Liver (tissue), 9 donors: Measurements from ENCODE around the gene ALG9. TPM values are rescaled to one million over a fixed set of nuclear protein-coding genes. Genes with fewer than 3 reads are reported as not detected.
A peak's percentile ranks its signal among the peaks of the same experiment; 100 is the strongest.

Source experiments
- DNase-seq: peaks from one replicate; pipeline ENCODE4 v3.0.0-alpha.2; 2017; ENCODE audit warnings: low spot score
- H3K27ac ChIP-seq, 2 donors: one replicate each; pipeline ENCODE4 v1.7.0; 2013; ENCODE audit warnings: inconsistent platforms in 2 of 2, low read length in 2 of 2, control low read depth in 1 of 2, low read depth in 1 of 2, mild to moderate bottlenecking in 1 of 2
- H3K27me3 ChIP-seq, 4 donors: one replicate each; pipeline versions ENCODE4 v1.6.1 to v1.7.0; 2013; ENCODE audit warnings: low read length in 3 of 4, inconsistent platforms in 1 of 4, mild to moderate bottlenecking in 1 of 4, moderate library complexity in 1 of 4; ENCODE audit not compliant: control insufficient read depth in 4 of 4, insufficient read depth in 4 of 4
- H3K36me3 ChIP-seq, 4 donors: one replicate each; pipeline versions ENCODE4 v1.6.1 to v1.7.0; 2013; ENCODE audit warnings: low read length in 3 of 4, mild to moderate bottlenecking in 3 of 4, low read depth in 1 of 4, moderate library complexity in 1 of 4; ENCODE audit not compliant: control insufficient read depth in 4 of 4, insufficient read depth in 3 of 4
- H3K4me1 ChIP-seq, 4 donors: one replicate each; pipeline versions ENCODE4 v1.6.1 to v1.7.0; 2013; ENCODE audit warnings: low read length in 3 of 4, mild to moderate bottlenecking in 3 of 4, moderate library complexity in 1 of 4; ENCODE audit not compliant: control insufficient read depth in 4 of 4, insufficient read depth in 4 of 4
- H3K4me3 ChIP-seq, 3 donors: one replicate each; pipeline versions ENCODE4 v1.6.1 to v1.7.0; 2013; ENCODE audit warnings: low read length in 3 of 3, control low read depth in 1 of 3, low read depth in 1 of 3, mild to moderate bottlenecking in 1 of 3
- H3K9ac ChIP-seq, 2 donors: one replicate each; pipeline ENCODE4 v1.7.0; 2013; ENCODE audit warnings: low read length in 2 of 2, mild to moderate bottlenecking in 2 of 2, moderate library complexity in 2 of 2, control low read depth in 1 of 2, low read depth in 1 of 2
- H3K9me3 ChIP-seq, 4 donors: one replicate each; pipeline versions ENCODE4 v1.6.1 to v1.7.0; 2013; ENCODE audit warnings: low read length in 3 of 4; ENCODE audit not compliant: control insufficient read depth in 4 of 4
- ATF3 ChIP-seq: IDR thresholded peaks from 2 replicates; pipeline ENCODE4 v1.6.1; 2016; ENCODE audit warnings: antibody characterized with exemption
- CTCF ChIP-seq: fragments of 150-350 bp; IDR thresholded peaks from 2 replicates; pipeline ENCODE4 v1.5.1; 2017; ENCODE audit warnings: improper control_type of control experiment, low read depth, low read length; ENCODE audit not compliant: missing input control
- EGR1 ChIP-seq, 2 donors: IDR thresholded peaks; 2 replicates each; pipeline ENCODE4 v1.6.1; 2016 to 2018; ENCODE audit warnings: antibody characterized with exemption in 2 of 2, low read depth in 2 of 2
- FOXA1 ChIP-seq: IDR thresholded peaks from 2 replicates; pipeline ENCODE4 v1.6.1; 2016; ENCODE audit warnings: antibody characterized with exemption
- FOXA2 ChIP-seq: IDR thresholded peaks from 2 replicates; pipeline ENCODE4 v1.6.1; 2016; ENCODE audit warnings: antibody characterized with exemption
- GABPA ChIP-seq, 2 donors: IDR thresholded peaks in 1 of 2; conservative IDR thresholded peaks in 1 of 2; 2 replicates each; pipeline ENCODE4 v1.6.1; 2016; ENCODE audit warnings: antibody characterized with exemption in 2 of 2, mild to moderate bottlenecking in 1 of 2, moderate library complexity in 1 of 2
- HNF4A ChIP-seq, 2 donors: conservative IDR thresholded peaks; 2 replicates each; pipeline ENCODE4 v1.6.1; 2016; ENCODE audit warnings: antibody characterized with exemption in 2 of 2, mild to moderate bottlenecking in 2 of 2
- HNF4G ChIP-seq: IDR thresholded peaks from 2 replicates; pipeline ENCODE4 v1.6.1; 2016; ENCODE audit warnings: antibody characterized with exemption
- JUND ChIP-seq, 2 donors: IDR thresholded peaks; 2 replicates each; pipeline ENCODE4 v1.6.1; 2016; ENCODE audit warnings: antibody characterized with exemption in 2 of 2
- MAX ChIP-seq: IDR thresholded peaks from 2 replicates; pipeline ENCODE4 v1.6.1; 2016; ENCODE audit warnings: antibody characterized with exemption
- NR2F2 ChIP-seq: IDR thresholded peaks from 2 replicates; pipeline ENCODE4 v1.6.1; 2016; ENCODE audit warnings: antibody characterized with exemption
- RAD21 ChIP-seq, 2 donors: IDR thresholded peaks; 2 replicates each; pipeline ENCODE4 v1.6.1; 2016; ENCODE audit warnings: antibody characterized with exemption in 2 of 2, mild to moderate bottlenecking in 2 of 2
- REST ChIP-seq: IDR thresholded peaks from 2 replicates; pipeline ENCODE4 v1.6.1; 2016; ENCODE audit warnings: antibody characterized with exemption, mild to moderate bottlenecking
- RXRA ChIP-seq, 2 donors: IDR thresholded peaks; 2 replicates each; pipeline ENCODE4 v1.6.1; 2017 to 2018; ENCODE audit warnings: antibody characterized with exemption in 2 of 2, mild to moderate bottlenecking in 1 of 2
- SP1 ChIP-seq: IDR thresholded peaks from 2 replicates; pipeline ENCODE4 v1.6.1; 2018; ENCODE audit warnings: antibody characterized with exemption, mild to moderate bottlenecking
- TAF1 ChIP-seq: conservative IDR thresholded peaks from 2 replicates; pipeline ENCODE4 v1.6.1; 2016; ENCODE audit warnings: antibody characterized with exemption, mild to moderate bottlenecking
- YY1 ChIP-seq: IDR thresholded peaks from 2 replicates; pipeline ENCODE4 v1.6.1; 2016; ENCODE audit warnings: antibody characterized with exemption, mild to moderate bottlenecking
- ZBTB33 ChIP-seq: IDR thresholded peaks from 2 replicates; pipeline ENCODE4 v1.6.1; 2016; ENCODE audit warnings: antibody characterized with exemption
- WGBS: extraction: QIAGEN DNeasy Blood & Tissue Kit; methylation state at CpG from one replicate; pipeline ENCODE4 v1.1.7; 2013; 5-methylcytosine and 5-hydroxymethylcytosine counted together
- polyA plus RNA-seq, 2 donors: library from polyadenylated mRNA; stranded (reverse) in 1 of 2; unstranded in 1 of 2; fragments of 200-250 nt in 1 of 2; fragments of >200 nt in 1 of 2; fragmentation: Nextera tagmentation in 1 of 2; extraction: Ambion mirVana in 1 of 2; gene quantifications; one replicate each; pipeline versions ENCODE4 v1.2.1 to v1.2.3, GENCODE V29; 2013 to 2015
- total RNA-seq, 2 donors: library from RNA; depleted of rRNA; stranded (reverse); fragments of >200 nt; gene quantifications; one replicate each; pipeline ENCODE4 v1.2.3, GENCODE V29; 2014
- donor health status: healthy.
- donor health status: healthy.
- donor health status: healthy.
- donor health status: healthy.
- donor health status: healthy.

The ALG9 gene
- total and polyA plus RNA-seq, 4 donors, result 13.7 to 36.3 (median 20.2) TPM

- WGBS, result 29% methylated on average over 4 of the region's 4 CpGs
- no peak overlapping the region for H3K4me3 ChIP-seq
- H3K9me3 ChIP-seq, result no peaks in the 10 kb centered on the region
- peaks cover 5 to 48% (median 39%) of the 10 kb centered on the region in 4 donors for H3K4me1 ChIP-seq
- no peak for DNase-seq
- H3K27me3 ChIP-seq, result no peaks in the 10 kb centered on the region
- TF ChIP-seq HNF4G (no peak), ZBTB33 (no peak), REST (no peak), RXRA (IDR thresholded peaks at IDR 0.05) (peak in 1 of 2 donors; percentile 57), YY1 (peak; percentile 75), RAD21 (IDR thresholded peaks at IDR 0.05) (peak; percentile 92 to 93), TAF1 (no peak), NR2F2 (no peak), MAX (peak; percentile 30), EGR1 (IDR thresholded peaks at IDR 0.05; ENCODE audit: low read depth in 2 of 2) (no peak), JUND (IDR thresholded peaks at IDR 0.05) (no peak), ATF3 (no peak), FOXA2 (no peak), HNF4A (conservative IDR thresholded peaks at IDR 0.05) (peak; percentile 49 to 57), CTCF (peak; percentile 51), GABPA (IDR thresholded peaks at IDR 0.05 in 1 of 2, conservative IDR thresholded peaks at IDR 0.05 in 1 of 2) (no peak), FOXA1 (no peak), SP1 (peak; percentile 47)
- peak overlapping the region; percentile 60 to 61 for H3K27ac ChIP-seq
- no peaks in the 10 kb centered on the region for H3K36me3 ChIP-seq
- peak overlapping the region in 1 of 2 donors; percentile 76 for H3K9ac ChIP-seq
Measured at GRCh38 chr11:111833524-111833923, 37.9 kb downstream of the ALG9 start.
